ENCODE data around the gene THPO.

- TF ChIP-seq GATA2 (IDR thresholded peaks at IDR 0.05; ENCODE audit: low read depth, low read length), result no peak
- no peak for TF ChIP-seq GATA3 (IDR thresholded peaks at IDR 0.05; ENCODE audit: low read depth, low read length)
Measured at GRCh38 chr3:184346480-184347190, 31.4 kb downstream of the THPO start.

All from SH-SY5Y (cell line).